AG08395 (cell line): ENCODE data around the gene TCTN2.

ENCODE experiments used
- DNase-seq: peaks from one replicate; pipeline ENCODE4 v3.0.0; 2012; ENCODE audit warnings: mixed read lengths, low spot score

The TCTN2 gene

GRCh38 chr12:123686636-123687190 is 15.8 kb downstream of the TCTN2 start:
- DNase-seq: no peak

GRCh38 chr12:123690191-123690840 is 19.4 kb downstream of the TCTN2 start:
- DNase-seq: no peak

- no peak for DNase-seq
Observed at GRCh38 chr12:123696207-123696606, 25.3 kb downstream of the TCTN2 start.

- no peak for DNase-seq
Observed at GRCh38 chr12:123696646-123697045, 25.7 kb downstream of the TCTN2 start.

- no peak for DNase-seq
Observed at GRCh38 chr12:123705935-123706334, 35.0 kb downstream of the TCTN2 start.

- DNase-seq: no peak
Observed at GRCh38 chr12:123707466-123707865, 36.6 kb downstream of the TCTN2 start.

GRCh38 chr12:123712780-123713319 is 41.9 kb downstream of the TCTN2 start:
- DNase-seq: no peak

- DNase-seq: peak; percentile 7
Observed at GRCh38 chr12:123713398-123713797, 42.5 kb downstream of the TCTN2 start.

GRCh38 chr12:123713823-123714585 is 43.1 kb downstream of the TCTN2 start:
- DNase-seq: no peak

GRCh38 chr12:123715195-123715594 is 44.3 kb downstream of the TCTN2 start:
- no peak for DNase-seq

- no peak for DNase-seq
Observed at GRCh38 chr12:123717350-123717749, 46.4 kb downstream of the TCTN2 start.

- DNase-seq: no peak
Observed at GRCh38 chr12:123720141-123720814, 49.4 kb downstream of the TCTN2 start.

GRCh38 chr12:123721245-123721644 is 50.3 kb downstream of the TCTN2 start:
- DNase-seq: no peak

- no peak for DNase-seq
Observed at GRCh38 chr12:123723011-123723410, 52.1 kb downstream of the TCTN2 start.

GRCh38 chr12:123723765-123724164 is 52.9 kb downstream of the TCTN2 start:
- no peak for DNase-seq

- DNase-seq: no peak
Observed at GRCh38 chr12:123726244-123726643, 55.3 kb downstream of the TCTN2 start.

- DNase-seq: no peak
Observed at GRCh38 chr12:123726962-123727361, 56.0 kb downstream of the TCTN2 start.

GRCh38 chr12:123727878-123728277 is 57.0 kb downstream of the TCTN2 start:
- no peak for DNase-seq

- no peak for DNase-seq
Observed at GRCh38 chr12:123731596-123731995, 60.7 kb downstream of the TCTN2 start.

- no peak for DNase-seq
Observed at GRCh38 chr12:123732251-123732650, 61.3 kb downstream of the TCTN2 start.

GRCh38 chr12:123733229-123733628 is 62.3 kb downstream of the TCTN2 start:
- DNase-seq: no peak

GRCh38 chr12:123734268-123734667 is 63.4 kb downstream of the TCTN2 start:
- DNase-seq: no peak
